Panc1 (cell line): Measurements from ENCODE around the gene COG3.

ENCODE experiments used
- CTCF ChIP-seq: fragments of 450-650 bp; IDR thresholded peaks from 2 replicates; pipeline ENCODE4 v1.5.1; 2017; ENCODE audit warnings: mild to moderate bottlenecking
- SIN3A ChIP-seq: IDR thresholded peaks from 2 replicates; pipeline ENCODE4 v1.6.1; 2012; ENCODE audit warnings: low read depth, mild to moderate bottlenecking, low read length, moderate library complexity, borderline replicate concordance; ENCODE audit not compliant: insufficient read depth

- no peak for TF ChIP-seq CTCF
- TF ChIP-seq SIN3A, result no peak
Observed at GRCh38 chr13:45500492-45501174, 35.9 kb downstream of the COG3 start.
